Middle frontal gyrus (tissue), 1 donor: ENCODE data around the gene PIGH.
A peak's percentile ranks its signal among the peaks of the same experiment; 100 is the strongest.

Source experiments
- DNase-seq: peaks from one replicate; pipeline ENCODE4 v3.0.0-alpha.2; 2015; ENCODE audit warnings: low spot score; ENCODE audit errors: extremely low spot score

The PIGH gene

GRCh38 chr14:67575684-67576083 is 24.4 kb downstream of the PIGH start:
- DNase-seq: no peak

GRCh38 chr14:67574806-67575205 is 25.3 kb downstream of the PIGH start:
- no peak for DNase-seq

- DNase-seq: no peak
These were observed 25.9 kb downstream of the PIGH start for GRCh38 chr14:67574156-67574555.

GRCh38 chr14:67573228-67574010 is 26.6 kb downstream of the PIGH start:
- no peak for DNase-seq

- no peak for DNase-seq
These were observed 27.5 kb downstream of the PIGH start for GRCh38 chr14:67572608-67573007.

- no peak for DNase-seq
These were observed 28.1 kb downstream of the PIGH start for GRCh38 chr14:67571991-67572323.

- peak; percentile 48 for DNase-seq
These were observed 28.6 kb downstream of the PIGH start for GRCh38 chr14:67571275-67571990.

- no peak for DNase-seq
These were observed 29.6 kb downstream of the PIGH start for GRCh38 chr14:67570453-67570852.

GRCh38 chr14:67569651-67570290 is 30.3 kb downstream of the PIGH start:
- no peak for DNase-seq

- no peak for DNase-seq
These were observed 30.9 kb downstream of the PIGH start for GRCh38 chr14:67569011-67569650.

GRCh38 chr14:67567654-67568053 is 32.4 kb downstream of the PIGH start:
- no peak for DNase-seq

- DNase-seq: no peak
These were observed 33.2 kb downstream of the PIGH start for GRCh38 chr14:67566908-67567307.

- no peak for DNase-seq
These were observed 35.8 kb downstream of the PIGH start for GRCh38 chr14:67564236-67564635.

GRCh38 chr14:67562776-67563150 is 37.3 kb downstream of the PIGH start:
- no peak for DNase-seq

GRCh38 chr14:67562025-67562775 is 37.9 kb downstream of the PIGH start:
- no peak for DNase-seq

- DNase-seq: no peak
These were observed 40.4 kb downstream of the PIGH start for GRCh38 chr14:67559639-67560038.

- DNase-seq: no peak
These were observed 42.4 kb downstream of the PIGH start for GRCh38 chr14:67557656-67558055.

GRCh38 chr14:67557118-67557517 is 43.0 kb downstream of the PIGH start:
- DNase-seq: no peak

GRCh38 chr14:67556671-67557070 is 43.4 kb downstream of the PIGH start:
- no peak for DNase-seq

GRCh38 chr14:67555518-67556090 is 44.5 kb downstream of the PIGH start:
- DNase-seq: no peak

- no peak for DNase-seq
These were observed 45.7 kb downstream of the PIGH start for GRCh38 chr14:67554341-67554740.
